Suprapubic skin (tissue), 4 donors: ENCODE results near the gene SRRM2.

ENCODE experiments used
- CTCF ChIP-seq, 2 donors: fragments of 200-600 bp in 1 of 2; fragments of 450-650 bp in 1 of 2; sonication (generic) in 1 of 2; IDR thresholded peaks; one replicate each; pipeline ENCODE4 v1.5.1; 2016 to 2019; ENCODE audit warnings: antibody characterized with exemption in 2 of 2, mild to moderate bottlenecking in 1 of 2, moderate library complexity in 1 of 2
- EP300 ChIP-seq: sonication (generic); formaldehyde crosslinking; IDR thresholded peaks from one replicate; pipeline ENCODE4 v1.6.1; 2017; ENCODE audit warnings: antibody characterized with exemption
- POLR2A ChIP-seq, 2 donors: fragments of 450-650 bp; IDR thresholded peaks; one replicate each; pipeline ENCODE4 v1.6.1; 2017; ENCODE audit warnings: antibody characterized with exemption in 2 of 2, mild to moderate bottlenecking in 2 of 2, moderate library complexity in 2 of 2
- POLR2AphosphoS5 ChIP-seq, 3 donors: sonication (generic); formaldehyde crosslinking; IDR thresholded peaks; one replicate each; pipeline ENCODE4 v1.6.1; 2017; ENCODE audit warnings: antibody characterized with exemption in 3 of 3

- TF ChIP-seq CTCF (IDR thresholded peaks at IDR 0.05): no peak
- no peak for TF ChIP-seq POLR2AphosphoS5 (IDR thresholded peaks at IDR 0.05)
- no peak for TF ChIP-seq POLR2A (IDR thresholded peaks at IDR 0.05)
- TF ChIP-seq EP300: no peak
These were observed 2.5 kb upstream of the SRRM2 start for GRCh38 chr16:2749936-2750335.
